NB4 (cell line): ENCODE measurements around the gene PSAP.

Experiments
- CTCF ChIP-seq: IDR thresholded peaks from one replicate; pipeline ENCODE4 v1.5.1; 2012; ENCODE audit warnings: low read depth, low read length
- MAX ChIP-seq: IDR thresholded peaks from 2 replicates; pipeline ENCODE4 v1.6.1; 2011; ENCODE audit warnings: low read depth, low read length
- POLR2A ChIP-seq: IDR thresholded peaks from 2 replicates; pipeline ENCODE4 v1.6.1; 2011; ENCODE audit warnings: mild to moderate bottlenecking; ENCODE audit not compliant: insufficient read length; ENCODE audit errors: extremely low read depth

GRCh38 chr10:71807557-71808510 lies 43.2 kb downstream of the PSAP start:
- TF ChIP-seq MAX, result no peak
- TF ChIP-seq CTCF, result no peak
- no peak for TF ChIP-seq POLR2A
